ENCODE results near the gene HIPK3. TPM values are rescaled to one million over a fixed set of nuclear protein-coding genes. Genes with fewer than 3 reads are reported as not detected.

HIPK3 gene
- polyA plus RNA-seq, 1 donor (not counting 4 experiments of a cell fraction or from before 2014, with no cell fraction given) = 37.3 TPM

DNA sequence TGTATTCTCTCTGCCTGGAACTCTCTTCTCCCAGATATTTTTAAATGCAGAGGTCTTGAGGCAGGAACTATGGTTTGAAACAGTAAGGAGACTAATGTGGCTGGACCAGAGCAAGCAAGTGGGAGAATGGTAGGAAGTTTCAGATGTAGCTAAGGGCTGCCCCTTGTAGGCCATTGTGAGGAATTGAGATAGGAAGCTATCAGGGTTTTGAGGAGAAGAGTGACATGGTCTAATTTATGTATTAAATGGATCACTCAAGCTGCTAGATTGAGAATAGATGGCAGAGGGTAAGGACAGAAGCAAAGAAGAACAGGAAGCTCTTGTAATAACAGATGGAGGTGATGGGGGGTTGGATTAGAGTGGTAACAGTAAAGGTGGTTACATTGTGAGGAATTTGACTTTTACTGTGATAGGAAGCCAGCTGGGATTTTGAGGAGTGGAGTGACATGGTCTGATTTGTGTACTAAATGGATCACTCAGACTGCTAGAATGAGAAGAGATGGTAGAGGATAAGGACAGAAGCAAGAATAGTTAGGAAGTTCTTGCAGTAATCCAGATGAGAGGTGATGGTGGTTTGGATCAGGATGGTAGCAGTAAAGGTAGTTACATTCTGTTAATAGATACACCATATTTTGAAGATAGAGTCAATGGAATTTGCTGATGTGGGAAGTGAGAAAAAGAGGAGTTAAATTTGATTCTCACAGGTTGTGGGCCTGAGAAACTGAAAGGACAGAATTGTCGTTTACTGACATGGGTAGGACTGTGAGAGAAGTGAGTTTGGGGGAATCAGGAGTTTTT is 63.0 kb downstream of the HIPK3 start:
- Histone ChIP-seq H3K9ac (ENCODE audit: control insufficient read depth, extremely low read depth, insufficient read depth, low read length) (no peak overlapping the region), H3K27ac (ENCODE audit: control insufficient read depth, insufficient read depth, low read length) (no peak overlapping the region), H3K36me3 (ENCODE audit: control insufficient read depth in 2 of 2, extremely low read depth in 1 of 2, insufficient read depth in 2 of 2, low read length in 2 of 2) (no peaks in the 10 kb centered on the region), H3K9me3 (ENCODE audit: control insufficient read depth, low read depth, low read length) (no peaks in the 10 kb centered on the region), H3K79me2 (ENCODE audit: control insufficient read depth, insufficient read depth, low read length) (peaks cover 78% of the 10 kb centered on the region), H3K4me2 (ENCODE audit: control insufficient read depth, extremely low read depth, insufficient read depth, low read depth, low read length) (no peak overlapping the region), H3K27me3 (ENCODE audit: control insufficient read depth, extremely low read depth, insufficient read depth, low read length) (no peaks in the 10 kb centered on the region), H4K20me1 (ENCODE audit: control insufficient read depth, extremely low read depth, insufficient read depth, low read length) (peaks cover 11% of the 10 kb centered on the region), H3K9me1 (ENCODE audit: control insufficient read depth, extremely low read depth, insufficient read depth, low read length) (no peaks in the 10 kb centered on the region), H2AFZ (ENCODE audit: control insufficient read depth, low read length) (no peak overlapping the region), H3K4me1 (ENCODE audit: control insufficient read depth, extremely low read depth, insufficient read depth, low read length) (peaks cover 8% of the 10 kb centered on the region), H3K4me3 (ENCODE audit: control insufficient read depth in 2 of 3, extremely low read depth in 1 of 3, insufficient read depth in 2 of 3, low read depth in 1 of 3, low read length in 3 of 3) (no peak overlapping the region)
- no peak for FAIRE-seq
- no peak for TF ChIP-seq CTCF (optimal IDR thresholded peaks at IDR 0.05 in 1 of 3, IDR thresholded peaks at IDR 0.05 in 1 of 3, conservative IDR thresholded peaks at IDR 0.05 in 1 of 3; ENCODE audit: extremely low read depth in 1 of 3, insufficient read depth in 2 of 3, low read length in 3 of 3)
- DNase-seq (ENCODE audit: low read depth, low spot score) = no peak
- dilution Hi-C loops (cut with MboI; ENCODE audit: extremely low pct_ligation_motif_present, low sequenced_read_pairs) = no loop called here

GRCh38 chr11:33320814-33321330 is 63.7 kb downstream of the HIPK3 start:
- H4K20me1 ChIP-seq (ENCODE audit: control insufficient read depth, extremely low read depth, insufficient read depth, low read length) = peaks cover 11% of the 10 kb centered on the region
- H3K4me2 ChIP-seq (ENCODE audit: control insufficient read depth, extremely low read depth, insufficient read depth, low read depth, low read length) = no peak overlapping the region
- peaks cover 8% of the 10 kb centered on the region for H3K4me1 ChIP-seq (ENCODE audit: control insufficient read depth, extremely low read depth, insufficient read depth, low read length)
- H3K4me3 ChIP-seq (ENCODE audit: control insufficient read depth in 2 of 3, extremely low read depth in 1 of 3, insufficient read depth in 2 of 3, low read depth in 1 of 3, low read length in 3 of 3) = no peak overlapping the region
- no peaks in the 10 kb centered on the region for H3K9me3 ChIP-seq (ENCODE audit: control insufficient read depth, low read depth, low read length)
- no peak overlapping the region for H2AFZ ChIP-seq (ENCODE audit: control insufficient read depth, low read length)
- H3K9ac ChIP-seq (ENCODE audit: control insufficient read depth, extremely low read depth, insufficient read depth, low read length) = no peak overlapping the region
- dilution Hi-C loops (cut with MboI; ENCODE audit: extremely low pct_ligation_motif_present, low sequenced_read_pairs) = no loop called here
- no peaks in the 10 kb centered on the region for H3K36me3 ChIP-seq (ENCODE audit: control insufficient read depth in 2 of 2, extremely low read depth in 1 of 2, insufficient read depth in 2 of 2, low read length in 2 of 2)
- H3K9me1 ChIP-seq (ENCODE audit: control insufficient read depth, extremely low read depth, insufficient read depth, low read length) = no peaks in the 10 kb centered on the region
- H3K27me3 ChIP-seq (ENCODE audit: control insufficient read depth, extremely low read depth, insufficient read depth, low read length) = no peaks in the 10 kb centered on the region
- peaks cover 82% of the 10 kb centered on the region for H3K79me2 ChIP-seq (ENCODE audit: control insufficient read depth, insufficient read depth, low read length)
- no peak for TF ChIP-seq CTCF (optimal IDR thresholded peaks at IDR 0.05 in 1 of 3, IDR thresholded peaks at IDR 0.05 in 1 of 3, conservative IDR thresholded peaks at IDR 0.05 in 1 of 3; ENCODE audit: extremely low read depth in 1 of 3, insufficient read depth in 2 of 3, low read length in 3 of 3)
- no peak for TF ChIP-seq EZH2 (IDR thresholded peaks at IDR 0.05; ENCODE audit: low read length)
- no peak overlapping the region for H3K27ac ChIP-seq (ENCODE audit: control insufficient read depth, insufficient read depth, low read length)
- DNase-seq (ENCODE audit: low read depth, low spot score) (no peak), FAIRE-seq (no peak)

All from keratinocyte (primary cell).